HEK293 (cell line): ENCODE data around the gene INO80E.

ENCODE experiments used
- BCL11A ChIP-seq: fragments of 450-650 bp; formaldehyde crosslinking; IDR thresholded peaks from 2 replicates; pipeline ENCODE4 v1.5.1; 2016; ENCODE audit warnings: low read depth, missing biosample characterization, missing genetic modification characterization
- BCL11B ChIP-seq: fragments of 450-650 bp; formaldehyde crosslinking; IDR thresholded peaks from 2 replicates; pipeline ENCODE4 v1.5.1; 2016; ENCODE audit warnings: low read depth, missing biosample characterization, missing genetic modification characterization
- ELK4 ChIP-seq: IDR thresholded peaks from 2 replicates; pipeline ENCODE4 v1.6.1; 2011; ENCODE audit warnings: mild to moderate bottlenecking, low read depth, low read length, borderline replicate concordance
- HOXC10 ChIP-seq: sonication (generic); formaldehyde crosslinking; IDR thresholded peaks from 2 replicates; pipeline ENCODE4 v1.8.1; 2023; ENCODE audit warnings: mild to moderate bottlenecking, missing genetic modification reagents
- KLF1 ChIP-seq: fragments of 450-650 bp; formaldehyde crosslinking; IDR thresholded peaks from 2 replicates; pipeline ENCODE4 v1.5.1; 2016; ENCODE audit warnings: missing biosample characterization, missing genetic modification characterization
- KLF17 ChIP-seq: fragments of 450-650 bp; formaldehyde crosslinking; IDR thresholded peaks from 2 replicates; pipeline ENCODE4 v1.5.1; 2016; ENCODE audit warnings: missing biosample characterization, missing genetic modification characterization
- OVOL3 ChIP-seq: fragments of 450-650 bp; formaldehyde crosslinking; IDR thresholded peaks from 2 replicates; pipeline ENCODE4 v1.5.1; 2016; ENCODE audit warnings: missing biosample characterization, missing genetic modification characterization
- PATZ1 ChIP-seq: fragments of 450-650 bp; formaldehyde crosslinking; IDR thresholded peaks from 2 replicates; pipeline ENCODE4 v1.5.1; 2016; ENCODE audit warnings: missing biosample characterization, missing genetic modification characterization
- PRDM6 ChIP-seq: fragments of 450-650 bp; formaldehyde crosslinking; IDR thresholded peaks from 2 replicates; pipeline ENCODE4 v1.5.1; 2017; ENCODE audit warnings: missing biosample characterization, missing genetic modification characterization
- SCRT2 ChIP-seq: fragments of 450-650 bp; formaldehyde crosslinking; IDR thresholded peaks from 2 replicates; pipeline ENCODE4 v1.5.1; 2016; ENCODE audit warnings: missing biosample characterization, missing genetic modification characterization
- SETDB1 ChIP-seq: IDR thresholded peaks from one replicate; pipeline ENCODE4 v1.6.1; 2017; ENCODE audit warnings: mild to moderate bottlenecking, low read length, moderate library complexity, mixed read lengths; ENCODE audit not compliant: insufficient read length
- YY1 ChIP-seq: fragments of 450-650 bp; formaldehyde crosslinking; IDR thresholded peaks from 2 replicates; pipeline ENCODE4 v1.5.1; 2018; ENCODE audit warnings: missing biosample characterization, missing genetic modification characterization
- ZBTB49 ChIP-seq: fragments of 450-650 bp; formaldehyde crosslinking; IDR thresholded peaks from 2 replicates; pipeline ENCODE4 v1.5.1; 2016; ENCODE audit warnings: missing biosample characterization, missing genetic modification characterization, low read depth
- ZBTB7A ChIP-seq: fragments of 450-650 bp; formaldehyde crosslinking; IDR thresholded peaks from 2 replicates; pipeline ENCODE4 v1.5.1; 2016; ENCODE audit warnings: low read depth, missing biosample characterization, missing genetic modification characterization
- ZFP3 ChIP-seq: fragments of 450-650 bp; formaldehyde crosslinking; IDR thresholded peaks from 2 replicates; pipeline ENCODE4 v1.5.1; 2016; ENCODE audit warnings: low read depth, missing biosample characterization, missing genetic modification characterization
- ZNF146 ChIP-seq: fragments of 450-650 bp; formaldehyde crosslinking; IDR thresholded peaks from 2 replicates; pipeline ENCODE4 v1.5.1; 2016; ENCODE audit warnings: missing biosample characterization, missing genetic modification characterization
- ZNF175 ChIP-seq: fragments of 450-650 bp; formaldehyde crosslinking; IDR thresholded peaks from 2 replicates; pipeline ENCODE4 v1.5.1; 2016; ENCODE audit warnings: missing biosample characterization, missing genetic modification characterization
- ZNF184 ChIP-seq: fragments of 450-650 bp; IDR thresholded peaks from 2 replicates; pipeline ENCODE4 v1.5.1; 2018; ENCODE audit warnings: missing biosample characterization, mild to moderate bottlenecking, missing genetic modification characterization
- ZNF211 ChIP-seq: fragments of 450-650 bp; formaldehyde crosslinking; IDR thresholded peaks from 2 replicates; pipeline ENCODE4 v1.5.1; 2016; ENCODE audit warnings: low read depth, missing biosample characterization, missing genetic modification characterization
- ZNF274 ChIP-seq, 2 experiments: fragments of 200-500 bp in 1 of 2; fragments of 450-650 bp in 1 of 2; sonication (Bioruptor generic) in 1 of 2; formaldehyde crosslinking in 1 of 2; IDR thresholded peaks; 2 replicates each; pipeline versions ENCODE4 v1.5.1 to v1.6.1; 2014 to 2016; ENCODE audit warnings: borderline replicate concordance in 1 of 2, inconsistent platforms in 1 of 2, low read length in 1 of 2, missing biosample characterization in 1 of 2, missing genetic modification characterization in 1 of 2
- ZNF366 ChIP-seq: fragments of 450-650 bp; formaldehyde crosslinking; conservative IDR thresholded peaks from 2 replicates; pipeline ENCODE4 v1.5.1; 2016; ENCODE audit warnings: missing biosample characterization, missing genetic modification characterization
- ZNF423 ChIP-seq: fragments of 450-650 bp; formaldehyde crosslinking; IDR thresholded peaks from 2 replicates; pipeline ENCODE4 v1.5.1; 2016; ENCODE audit warnings: missing biosample characterization, missing genetic modification characterization
- ZNF555 ChIP-seq: fragments of 450-650 bp; formaldehyde crosslinking; conservative IDR thresholded peaks from 2 replicates; pipeline ENCODE4 v1.5.1; 2017; ENCODE audit warnings: missing biosample characterization, mild to moderate bottlenecking, missing genetic modification characterization, inconsistent platforms
- ZNF621 ChIP-seq: fragments of 450-650 bp; formaldehyde crosslinking; IDR thresholded peaks from 2 replicates; pipeline ENCODE4 v1.5.1; 2017; ENCODE audit warnings: missing biosample characterization, missing genetic modification characterization
- ZNF623 ChIP-seq: fragments of 450-650 bp; formaldehyde crosslinking; IDR thresholded peaks from 2 replicates; pipeline ENCODE4 v1.5.1; 2016; ENCODE audit warnings: missing biosample characterization, missing genetic modification characterization
- ZNF677 ChIP-seq: fragments of 450-650 bp; IDR thresholded peaks from 2 replicates; pipeline ENCODE4 v1.5.0; 2018; ENCODE audit warnings: missing biosample characterization, mild to moderate bottlenecking, missing genetic modification characterization, moderate library complexity
- ZNF768 ChIP-seq: fragments of 450-650 bp; formaldehyde crosslinking; IDR thresholded peaks from 2 replicates; pipeline ENCODE4 v1.5.1; 2018; ENCODE audit warnings: missing biosample characterization, mild to moderate bottlenecking, missing genetic modification characterization
- ZNF776 ChIP-seq: fragments of 450-650 bp; formaldehyde crosslinking; IDR thresholded peaks from 2 replicates; pipeline ENCODE4 v1.5.0; 2017; ENCODE audit warnings: missing biosample characterization, missing genetic modification characterization, borderline replicate concordance
- ZNF837 ChIP-seq: fragments of 450-650 bp; formaldehyde crosslinking; IDR thresholded peaks from 2 replicates; pipeline ENCODE4 v1.5.1; 2016; ENCODE audit warnings: missing biosample characterization, missing genetic modification characterization

The INO80E gene

GRCh38 chr16:30018731-30019158 lies 22.7 kb downstream of the INO80E start (continued):
- peak; percentile 54; the same call in 1 of the 2 replicates for TF ChIP-seq BCL11A
- peak; percentile 97 for TF ChIP-seq ZNF366 (tag by site-specific recombination)
- peak; percentile 58 for TF ChIP-seq PATZ1
- no peak; the same call in 1 of the 2 replicates for TF ChIP-seq KLF17 (tag by site-specific recombination)
- TF ChIP-seq ZNF621 (tag by site-specific recombination), result peak; percentile 90
- TF ChIP-seq YY1, result no peak
- TF ChIP-seq BCL11B (tag by site-specific recombination), result no peak
- TF ChIP-seq ZNF837 (tag by site-specific recombination), result no peak
- no peak for TF ChIP-seq SCRT2
- no peak for TF ChIP-seq ZNF274 (IDR thresholded peaks at IDR 0.05; ENCODE audit: low read length)
- no peak for TF ChIP-seq ZNF274 (tag by site-specific recombination; IDR thresholded peaks at IDR 0.05; ENCODE audit: borderline replicate concordance)
- TF ChIP-seq ELK4, result no peak
- no peak for TF ChIP-seq OVOL3
- TF ChIP-seq ZNF175, result no peak
- no peak for TF ChIP-seq ZBTB49 (tag by site-specific recombination)
- TF ChIP-seq ZNF184 (tag by site-specific recombination), result 0 out of 2 replicates have a peak, but pooled peaks have one; percentile 61
- peak; percentile 35; the same call in 1 of the 2 replicates for TF ChIP-seq ZNF623
- peak; percentile 64; the same call in 1 of the 2 replicates for TF ChIP-seq ZBTB7A (tag by site-specific recombination)
- TF ChIP-seq ZNF768 (tag by site-specific recombination), result no peak
- TF ChIP-seq ZNF555, result no peak
- no peak for TF ChIP-seq ZNF146 (tag by site-specific recombination)
- no peak for TF ChIP-seq PRDM6 (tag by site-specific recombination)
- TF ChIP-seq ZNF677 (tag by site-specific recombination), result no peak
- TF ChIP-seq ZFP3 (tag by site-specific recombination), result no peak
- no peak for TF ChIP-seq HOXC10 (CRISPR knock-in tag)
- TF ChIP-seq ZNF776 (tag by site-specific recombination), result no peak
- TF ChIP-seq ZNF423, result no peak
- TF ChIP-seq KLF1 (tag by site-specific recombination), result no peak
- no peak for TF ChIP-seq ZNF211 (tag by site-specific recombination)
- TF ChIP-seq SETDB1, result no peak
